Stomach (tissue), 19 donors: Measurements from ENCODE around the gene ZNF2. TPM values are rescaled to one million over a fixed set of nuclear protein-coding genes. Genes with fewer than 3 reads are reported as not detected.
A peak's percentile ranks its signal among the peaks of the same experiment; 100 is the strongest.

ENCODE experiments used
- DNase-seq, 2 donors: peaks; one replicate each; pipeline versions ENCODE4 v3.0.0 to v3.0.0-alpha.2; 2013 to 2019
- H3K27ac ChIP-seq, 5 donors: fragments of 200-600 bp in 4 of 5; sonication (generic) in 4 of 5; one replicate each; pipeline ENCODE4 v1.5.1; 2013 to 2019; ENCODE audit warnings: mild to moderate bottlenecking in 1 of 5, moderate library complexity in 1 of 5
- H3K27me3 ChIP-seq, 3 donors: fragments of 200-600 bp; sonication (generic); one replicate each; pipeline ENCODE4 v1.5.1; 2017 to 2019; ENCODE audit warnings: mixed run types in 1 of 3
- H3K36me3 ChIP-seq, 4 donors: fragments of 200-600 bp; sonication (generic); 1 replicate in 3 of 4; 2 replicates in 1 of 4; pipeline ENCODE4 v1.5.1; 2016 to 2019
- H3K4me1 ChIP-seq, 4 donors: fragments of 200-600 bp; sonication (generic); one replicate each; pipeline ENCODE4 v1.5.1; 2016 to 2019
- H3K4me3 ChIP-seq, 4 donors: fragments of 200-600 bp; sonication (generic) in 3 of 4; one replicate each; pipeline ENCODE4 v1.5.1; 2016 to 2019; ENCODE audit warnings: mild to moderate bottlenecking in 1 of 4
- H3K9me3 ChIP-seq, 4 donors: fragments of 200-600 bp; sonication (generic); one replicate each; pipeline ENCODE4 v1.5.1; 2016 to 2019
- CTCF ChIP-seq, 7 experiments: fragments of 450-650 bp in 4 of 7; fragments of 200-600 bp in 3 of 7; sonication (generic) in 3 of 7; IDR thresholded peaks; one replicate each; pipeline ENCODE4 v1.5.1; 2016 to 2019; ENCODE audit warnings: antibody characterized with exemption in 7 of 7, control low read depth in 2 of 7, mild to moderate bottlenecking in 1 of 7
- EP300 ChIP-seq: sonication (generic); formaldehyde crosslinking; IDR thresholded peaks from one replicate; pipeline ENCODE4 v1.6.1; 2017; ENCODE audit warnings: antibody characterized with exemption
- POLR2A ChIP-seq, 4 donors: fragments of 450-650 bp; IDR thresholded peaks; one replicate each; pipeline ENCODE4 v1.6.1; 2016; ENCODE audit warnings: antibody characterized with exemption in 4 of 4, control low read depth in 2 of 4, mild to moderate bottlenecking in 1 of 4, moderate library complexity in 1 of 4
- POLR2AphosphoS5 ChIP-seq, 3 donors: sonication (generic); formaldehyde crosslinking; IDR thresholded peaks; one replicate each; pipeline ENCODE4 v1.6.1; 2016; ENCODE audit warnings: antibody characterized with exemption in 3 of 3
- WGBS, 5 donors: extraction: QIAGEN DNeasy Blood & Tissue Kit in 3 of 5; methylation state at CpG; one replicate each; pipeline versions ENCODE4 v1.1.5 to v1.1.7; 2013 to 2018; 5-methylcytosine and 5-hydroxymethylcytosine counted together
- intact Hi-C: fragments of 100-400 bp; cut with DNase I; formaldehyde crosslinking; loops from one replicate; pipeline ENCODE4 v1.15.1; 2023; ENCODE audit warnings: low total_unique reads
- long read RNA-seq, 10 donors: transcript quantifications; one replicate each; lab custom pipeline, GENCODE V29; 2026
- polyA plus RNA-seq, 3 donors: library from polyadenylated mRNA; stranded (reverse); fragments of 200-250 nt; gene quantifications; one replicate each; pipeline ENCODE4 v1.2.3, GENCODE V29; 2013
- total RNA-seq, 5 donors: library from RNA; depleted of rRNA; stranded (reverse); fragments of >200 nt; gene quantifications; one replicate each; pipeline versions ENCODE4 v1.1.0 to v1.2.3, GENCODE V29; 2014 to 2016
- donor health status: healthy with polysubstance abuse.
- donor health status: Bipolar disorder and iron deficiency.
- donor health status: healthy.

ZNF2 gene
- total RNA-seq (1 to 10 TPM in 4 of 5 donors, not detected in 1; 2.8 to 5.1 (median 3.8) TPM), polyA plus RNA-seq (1 to 10 TPM; 1.5 to 1.7 (median 1.5) TPM)
- long read RNA-seq, donor 1, result 0 reads
- long read RNA-seq, donor 2, partial matches to known transcripts, result 0 of 1 reads
- long read RNA-seq, donor 2, other reads (novel, unspliced or antisense), result 0 of 1 reads
- long read RNA-seq, donor 3, result 0 reads
- long read RNA-seq, donor 4, result 0 reads
- long read RNA-seq, donor 5, partial matches to known transcripts, result 0 of 2 reads
- long read RNA-seq, donor 5, other reads (novel, unspliced or antisense), result 0 of 2 reads
- long read RNA-seq, donor 6, result 0 reads
- long read RNA-seq, donor 7, partial matches to known transcripts, result 0 of 1 reads
- long read RNA-seq, donor 7, other reads (novel, unspliced or antisense), result 0 of 1 reads
- long read RNA-seq, donor 8, partial matches to known transcripts, result 0 of 1 reads
- long read RNA-seq, donor 8, other reads (novel, unspliced or antisense), result 0 of 1 reads
- long read RNA-seq, donor 9, result 0 reads
- long read RNA-seq, donor 10, result 0 reads

- H3K27ac ChIP-seq, result peak within 1 kb of the TSS; percentile 93 to 96 (median 95)
- no peaks in the 10 kb centered on the region for H3K9me3 ChIP-seq
- no peaks in the 10 kb centered on the region for H3K27me3 ChIP-seq
- 0 to 1% (median 0%) methylated on average over 18 to 56 of the region's 56 CpGs for WGBS, 5 donors
- peak; percentile 85 to 94 (median 93) for TF ChIP-seq POLR2AphosphoS5 (IDR thresholded peaks at IDR 0.05)
- TF ChIP-seq EP300, result no peak
- no peak for TF ChIP-seq CTCF (IDR thresholded peaks at IDR 0.05)
- peak in 2 of 4 donors; percentile 40 to 71 for TF ChIP-seq POLR2A (IDR thresholded peaks at IDR 0.05)
- peak; percentile 99 for DNase-seq
- H3K36me3 ChIP-seq, result no peaks in the 10 kb centered on the region
- intact Hi-C loops, result no loop called here
- H3K4me1 ChIP-seq, result peaks cover 0 to 32% (median 19%) of the 10 kb centered on the region in 4 donors
- peak within 1 kb of the TSS; percentile 70 to 94 (median 82) for H3K4me3 ChIP-seq
Observed at GRCh38 chr2:95165371-95166064, at the start of gene ZNF2. Gene ZNF2, plus strand, starts transcription at chr2:95165809. Its CDS starts 10,418 bp downstream, at chr2:95176227.

- H3K9me3 ChIP-seq, result no peaks in the 10 kb centered on the region
- H3K4me1 ChIP-seq, result peaks cover 18 to 43% (median 37%) of the 10 kb centered on the region in 4 donors
- whole genome bisulfite sequencing, 5 donors, result 0 to 2% (median 1%) methylated on average over 11 of the region's 11 CpGs
- H3K36me3 ChIP-seq, result peaks cover 0 to 15% (median 12%) of the 10 kb centered on the region in 4 donors
- TF ChIP-seq POLR2AphosphoS5 (IDR thresholded peaks at IDR 0.05), result no peak
- no peak for TF ChIP-seq EP300
- no peak for TF ChIP-seq POLR2A (IDR thresholded peaks at IDR 0.05)
- TF ChIP-seq CTCF (IDR thresholded peaks at IDR 0.05), result no peak
- intact Hi-C loops, result loop anchor here (10.0 kb wide), 1 partner anchor 94 kb away; no protein-coding TSS in a partner anchor
- peak overlapping the region; percentile 74 to 98 (median 89) for H3K4me3 ChIP-seq
- no peaks in the 10 kb centered on the region for H3K27me3 ChIP-seq
- DNase-seq, result no peak
- peak overlapping the region; percentile 92 to 95 (median 94) for H3K27ac ChIP-seq
Observed at GRCh38 chr2:95121093-95121406, 44.6 kb upstream of the ZNF2 start.

GRCh38 chr2:95121407-95122196 is 44.0 kb upstream of the ZNF2 start, which contains the start of gene MRPS5:
Gene MRPS5, minus strand, starts transcription at chr2:95121808. Its CDS starts 17 bp downstream, at chr2:95121791.
- WGBS, 5 donors, result 0 to 1% (median 0%) methylated on average over 35 to 86 of the region's 86 CpGs
- H3K27me3 ChIP-seq, result no peaks in the 10 kb centered on the region
- intact Hi-C loops, result loop anchor here (10.0 kb wide), 1 partner anchor 93 kb away; no protein-coding TSS in a partner anchor
- peak within 1 kb of the TSS; percentile 92 to 95 (median 94) for H3K27ac ChIP-seq
- peak within 1 kb of the TSS; percentile 74 to 98 (median 89) for H3K4me3 ChIP-seq
- no peaks in the 10 kb centered on the region for H3K9me3 ChIP-seq
- DNase-seq, result peak; percentile 89 to 94
- peaks cover 18 to 43% (median 37%) of the 10 kb centered on the region in 4 donors for H3K4me1 ChIP-seq
- TF ChIP-seq POLR2A (IDR thresholded peaks at IDR 0.05), result no peak
- peak; percentile 35 to 73 (median 71) for TF ChIP-seq POLR2AphosphoS5 (IDR thresholded peaks at IDR 0.05)
- peaks cover 0 to 13% (median 9%) of the 10 kb centered on the region in 4 donors for H3K36me3 ChIP-seq

- Histone ChIP-seq H3K4me3 (peak overlapping the region; percentile 74 to 98 (median 89)), H3K27me3 (no peaks in the 10 kb centered on the region), H3K36me3 (peaks cover 0 to 9% (median 3%) of the 10 kb centered on the region in 4 donors), H3K9me3 (no peaks in the 10 kb centered on the region), H3K4me1 (peaks cover 18 to 43% (median 37%) of the 10 kb centered on the region in 4 donors), H3K27ac (peak overlapping the region; percentile 92 to 95 (median 94))
- intact Hi-C loops, result loop anchor here (10.0 kb wide), 1 partner anchor 93 kb away; no protein-coding TSS in a partner anchor
- no peak for DNase-seq
- 16 to 24% (median 20%) methylated on average over 5 of the region's 5 CpGs for WGBS, 5 donors
- TF ChIP-seq POLR2AphosphoS5 (IDR thresholded peaks at IDR 0.05), result no peak
- TF ChIP-seq CTCF (IDR thresholded peaks at IDR 0.05), result no peak
- no peak for TF ChIP-seq POLR2A (IDR thresholded peaks at IDR 0.05)
- no peak for TF ChIP-seq EP300
Observed at GRCh38 chr2:95122197-95122551, 43.4 kb upstream of the ZNF2 start.
